GM18873 (cell line): ENCODE measurements around the gene TMED6.

Source experiments
- ATAC-seq: cut with Tn5 transposase; IDR thresholded peaks from one replicate; pipeline ENCODE4 v1.9.1; 2021; ENCODE audit warnings: mild to moderate bottlenecking, moderate library complexity, moderate number of reproducible peaks; ENCODE audit not compliant: unreplicated experiment, low FRiP score

Gene TMED6

GRCh38 chr16:69325784-69326171, 25.8 kb downstream of the TMED6 start:
- no peak for ATAC-seq

GRCh38 chr16:69324585-69325253, 26.9 kb downstream of the TMED6 start:
- ATAC-seq, result no peak

GRCh38 chr16:69324013-69324531, 27.5 kb downstream of the TMED6 start:
- no peak for ATAC-seq

GRCh38 chr16:69323415-69323814, 28.2 kb downstream of the TMED6 start:
- ATAC-seq, result no peak

GRCh38 chr16:69322343-69322742, 29.2 kb downstream of the TMED6 start:
- no peak for ATAC-seq

- no peak for ATAC-seq
These were observed 30.5 kb downstream of the TMED6 start for GRCh38 chr16:69321080-69321479.

GRCh38 chr16:69320740-69321073, 30.9 kb downstream of the TMED6 start:
- no peak for ATAC-seq

GRCh38 chr16:69319826-69320739, 31.5 kb downstream of the TMED6 start:
- ATAC-seq, result no peak

- ATAC-seq, result no peak
These were observed 32.2 kb downstream of the TMED6 start for GRCh38 chr16:69319381-69319780.

GRCh38 chr16:69318911-69319289, 32.7 kb downstream of the TMED6 start:
- no peak for ATAC-seq

GRCh38 chr16:69318177-69318910, 33.2 kb downstream of the TMED6 start:
- ATAC-seq, result no peak

- ATAC-seq, result no peak
These were observed 35.0 kb downstream of the TMED6 start for GRCh38 chr16:69316595-69317034.

- no peak for ATAC-seq
These were observed 35.9 kb downstream of the TMED6 start for GRCh38 chr16:69315486-69316311.

- no peak for ATAC-seq
These were observed 37.1 kb downstream of the TMED6 start for GRCh38 chr16:69314534-69314933.

GRCh38 chr16:69313469-69313868, 38.1 kb downstream of the TMED6 start:
- no peak for ATAC-seq

GRCh38 chr16:69311533-69312387, 39.8 kb downstream of the TMED6 start:
- peak; percentile 37 for ATAC-seq

- ATAC-seq, result peak; percentile 81
These were observed 40.7 kb downstream of the TMED6 start, which contains the start of gene VPS4A for GRCh38 chr16:69310653-69311532. Gene VPS4A (plus strand): TSS chr16:69311350. CDS start chr16:69311512, 162 bp downstream.

GRCh38 chr16:69309316-69309715, 42.3 kb downstream of the TMED6 start:
- ATAC-seq, result no peak
